ENCODE measurements around the gene MYH7.

MYH7 gene

GRCh38 chr14:23447361-23448350 lies 12.2 kb upstream of the MYH7 start:
- DNase-seq: no peak

- no peak for DNase-seq
These were observed 10.9 kb upstream of the MYH7 start for GRCh38 chr14:23446291-23446851.

DNA sequence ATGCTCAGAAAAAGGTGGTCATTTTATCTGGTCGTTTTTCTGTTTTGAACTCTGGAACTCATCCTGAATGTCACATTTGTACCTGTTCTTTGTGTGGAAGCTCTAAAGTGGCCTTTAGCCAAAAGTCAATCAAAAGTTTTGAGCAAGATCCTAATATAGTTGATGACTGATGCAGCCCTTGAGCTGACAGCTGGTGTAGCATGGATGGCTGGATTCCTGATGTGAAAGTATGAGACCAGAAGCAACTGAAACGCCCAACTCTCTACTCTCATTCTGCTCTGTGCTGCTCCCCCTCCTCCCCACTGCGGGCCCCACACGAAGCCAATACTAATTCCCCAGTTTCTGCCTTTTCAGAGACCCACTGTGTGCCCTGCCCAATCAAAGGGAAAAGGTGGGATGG lies 10.3 kb upstream of the MYH7 start:
- no peak for DNase-seq

DNA sequence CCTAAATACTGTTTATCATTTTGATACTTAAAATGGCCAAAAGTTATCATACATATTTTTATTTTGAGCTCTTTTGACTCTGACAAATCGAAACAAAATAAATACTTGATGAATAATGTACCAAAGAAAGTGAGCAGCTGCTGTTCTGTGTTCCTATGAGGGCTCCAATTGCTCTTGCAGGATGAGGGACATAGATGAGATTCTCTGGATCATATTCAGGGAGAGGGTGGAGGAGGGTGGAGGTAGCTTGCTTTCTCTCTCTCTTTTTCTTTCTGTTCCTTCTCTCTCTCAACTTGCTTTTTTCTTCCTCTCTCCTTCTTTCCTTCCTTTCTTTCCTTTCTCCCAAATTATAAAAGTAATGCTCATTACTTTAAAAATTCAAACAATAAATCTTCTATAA lies 8.9 kb upstream of the MYH7 start:
- no peak for DNase-seq

DNA sequence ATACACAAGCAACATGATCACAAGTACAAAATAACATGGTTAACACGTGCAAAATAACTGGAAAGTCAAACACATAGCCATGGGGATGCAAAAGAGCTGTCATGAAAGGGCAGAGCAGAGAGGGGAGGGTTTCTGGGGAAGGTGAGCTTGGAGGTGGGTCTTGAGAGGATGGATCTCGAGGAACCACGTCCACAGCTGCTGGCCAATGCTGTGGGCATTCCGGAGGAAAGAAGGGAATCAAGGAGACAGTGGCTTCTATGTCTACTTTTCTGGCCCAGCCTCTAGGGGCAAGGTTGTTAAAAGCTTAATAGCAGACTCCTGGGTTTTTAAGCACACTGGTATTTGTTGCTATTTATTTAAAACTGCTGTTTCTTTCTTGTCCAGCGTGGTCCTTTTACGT lies 8.4 kb upstream of the MYH7 start:
- no peak for DNase-seq

- DNase-seq: no peak
These were observed 8.0 kb upstream of the MYH7 start for GRCh38 chr14:23443411-23443812.

DNA sequence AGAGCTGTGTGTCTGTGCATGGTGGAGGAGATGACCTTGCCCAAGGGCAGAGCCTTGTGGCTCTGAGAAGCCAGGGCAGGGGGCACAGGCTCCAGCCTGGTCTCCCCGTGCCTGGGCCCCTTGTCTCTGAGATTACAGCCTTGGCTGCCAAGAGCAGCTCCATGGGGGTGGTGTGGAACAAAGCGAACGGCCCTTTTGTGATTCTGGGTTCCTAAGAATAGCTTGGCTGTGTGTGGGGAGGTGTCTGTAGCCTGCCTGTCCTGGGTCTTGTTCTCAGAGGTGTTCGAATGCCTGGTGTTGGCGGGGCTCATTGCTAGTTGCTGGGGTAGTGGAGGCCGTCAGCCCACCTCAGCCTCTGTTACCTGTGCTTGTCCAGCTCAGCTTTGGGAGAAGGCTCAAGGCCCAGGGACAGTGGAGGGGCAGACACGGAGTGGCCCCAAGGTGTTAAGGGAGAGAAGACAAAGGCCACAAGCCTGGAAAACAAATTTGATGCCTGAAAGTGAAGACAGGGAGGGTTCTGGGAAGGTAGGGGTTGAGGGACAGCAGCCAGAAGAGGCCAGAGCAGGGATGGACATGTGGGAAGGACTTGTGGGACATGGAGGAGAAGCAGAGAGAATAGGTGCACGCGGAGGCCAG lies 7.4 kb upstream of the MYH7 start:
- DNase-seq: no peak

- no peak for DNase-seq
These were observed 5.6 kb upstream of the MYH7 start for GRCh38 chr14:23441076-23441475.

DNA sequence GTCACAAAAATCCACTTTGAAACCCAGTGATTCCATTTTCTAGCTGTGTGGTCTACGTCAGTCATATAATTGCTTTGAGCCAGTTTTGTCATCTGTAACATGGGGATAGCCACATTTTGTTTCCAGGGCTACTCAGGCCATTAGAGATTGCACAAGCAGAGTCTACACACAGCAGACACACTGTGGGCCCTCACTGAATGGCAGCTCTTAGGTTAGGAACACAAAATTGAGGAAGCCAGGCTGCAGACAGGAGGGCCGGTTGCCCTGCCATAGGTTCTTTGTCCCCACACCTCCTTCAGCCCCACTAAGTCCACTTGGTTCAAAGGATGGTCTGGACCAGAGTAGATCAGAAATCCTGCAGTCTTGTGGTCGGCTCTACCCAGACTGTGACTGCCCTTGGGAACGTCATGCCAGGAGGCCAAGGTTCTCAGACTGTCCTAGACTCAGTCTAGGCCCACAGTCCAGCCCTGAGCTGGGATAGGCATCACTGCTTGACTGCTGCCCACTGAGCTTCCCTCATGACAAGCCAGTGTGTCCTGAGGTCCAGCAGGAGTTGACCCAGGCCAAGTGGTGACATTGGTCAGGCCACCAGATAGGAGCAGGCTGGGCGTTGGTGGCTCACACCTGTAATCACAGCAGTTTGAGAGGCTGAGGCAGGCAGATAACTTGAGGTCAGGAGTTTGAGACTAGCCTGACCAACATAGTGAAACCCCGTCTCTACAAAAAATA lies 3.8 kb upstream of the MYH7 start:
- DNase-seq: no peak

DNA sequence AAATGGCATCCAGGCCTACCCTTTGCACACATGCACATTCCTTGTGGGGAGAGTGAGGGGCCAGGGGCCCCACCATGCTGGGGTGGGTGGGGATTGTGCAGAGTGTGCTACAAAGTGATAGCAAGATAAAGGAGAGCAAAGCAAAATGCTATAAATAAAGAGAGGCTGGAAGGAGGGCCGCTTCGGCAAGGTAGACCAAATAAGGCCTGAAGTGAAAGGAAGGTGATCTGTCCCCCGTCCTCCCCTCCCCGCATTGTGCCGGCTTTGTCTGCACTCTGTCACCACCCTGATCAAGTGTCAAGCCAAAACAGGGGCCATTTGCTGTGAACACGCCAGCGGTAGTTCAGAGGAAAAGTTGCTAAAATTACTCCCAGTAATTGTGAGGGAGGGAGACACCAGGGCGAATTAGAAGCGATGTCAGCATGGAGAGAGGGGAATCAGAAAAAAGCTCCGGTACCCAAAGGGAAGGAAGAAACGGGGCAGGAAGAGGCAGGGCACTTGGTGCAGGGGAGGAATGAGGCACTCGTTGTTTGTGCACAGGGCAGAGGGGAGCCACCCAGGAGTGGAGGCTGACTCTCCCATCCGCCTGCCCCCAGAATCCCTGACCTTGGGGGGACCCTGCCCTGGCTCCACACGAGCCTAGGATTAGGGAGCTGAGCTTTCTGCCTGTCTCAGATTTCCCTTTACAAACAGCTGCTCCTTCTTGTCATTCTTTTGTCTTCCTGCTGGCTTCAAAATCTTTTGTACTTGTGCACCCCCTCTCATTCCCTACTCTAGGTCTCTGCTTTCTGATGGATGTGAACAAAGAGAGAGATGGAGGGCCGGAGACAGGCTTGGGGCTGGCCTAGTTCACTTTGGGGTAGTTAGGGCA lies 2.9 kb upstream of the MYH7 start:
- DNase-seq: no peak

- DNase-seq: no peak
These were observed 2.0 kb upstream of the MYH7 start for GRCh38 chr14:23437133-23438100.

DNA sequence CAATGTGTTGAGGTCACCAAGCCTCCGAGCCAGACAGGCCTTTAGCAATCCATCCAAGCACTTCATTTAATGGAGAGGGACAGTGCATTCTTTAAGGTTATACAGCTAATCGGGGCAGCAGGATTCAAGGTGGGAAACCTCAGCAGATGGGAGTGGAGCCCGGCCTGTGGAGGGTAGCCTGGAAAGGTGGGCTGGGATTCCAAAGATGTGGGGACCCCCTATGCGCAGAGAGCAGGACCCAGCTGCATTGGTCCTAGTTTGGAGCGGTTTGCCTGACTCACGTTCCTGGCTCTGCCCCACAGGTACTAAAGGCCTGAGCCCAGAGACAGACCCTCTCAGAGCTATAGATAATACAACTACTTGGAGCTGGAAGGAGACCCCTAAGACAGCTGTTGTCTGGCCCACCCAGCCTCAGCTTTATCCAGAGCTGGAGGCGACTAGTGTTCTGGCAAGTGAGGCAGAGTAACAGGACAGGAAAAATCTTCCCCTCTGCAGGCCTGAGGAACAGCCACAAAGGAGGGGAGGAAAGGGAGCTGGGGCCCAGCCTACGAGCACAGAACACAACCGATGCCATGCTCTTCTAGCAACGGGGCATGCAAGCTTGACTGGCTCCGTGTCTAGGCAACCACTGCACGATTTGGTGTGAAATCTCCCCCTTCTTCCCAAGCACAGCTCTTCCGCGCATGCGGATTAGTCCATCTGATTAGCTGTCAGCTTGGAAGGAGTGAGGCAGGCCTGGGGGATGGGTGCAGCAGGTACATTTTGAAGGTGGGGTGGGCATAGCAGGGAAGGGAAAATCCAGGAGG lies 1.1 kb upstream of the MYH7 start:
- DNase-seq: no peak

- DNase-seq: no peak
These were observed 805 bp downstream of the MYH7 start for GRCh38 chr14:23434488-23435222.

GRCh38 chr14:23433457-23433856 lies 2.0 kb downstream of the MYH7 start:
- no peak for DNase-seq

- no peak for DNase-seq
These were observed 2.5 kb downstream of the MYH7 start for GRCh38 chr14:23432946-23433345.

- no peak for DNase-seq
These were observed 3.1 kb downstream of the MYH7 start for GRCh38 chr14:23432102-23432925.

- no peak for DNase-seq
These were observed 4.0 kb downstream of the MYH7 start for GRCh38 chr14:23431486-23431885.

DNA sequence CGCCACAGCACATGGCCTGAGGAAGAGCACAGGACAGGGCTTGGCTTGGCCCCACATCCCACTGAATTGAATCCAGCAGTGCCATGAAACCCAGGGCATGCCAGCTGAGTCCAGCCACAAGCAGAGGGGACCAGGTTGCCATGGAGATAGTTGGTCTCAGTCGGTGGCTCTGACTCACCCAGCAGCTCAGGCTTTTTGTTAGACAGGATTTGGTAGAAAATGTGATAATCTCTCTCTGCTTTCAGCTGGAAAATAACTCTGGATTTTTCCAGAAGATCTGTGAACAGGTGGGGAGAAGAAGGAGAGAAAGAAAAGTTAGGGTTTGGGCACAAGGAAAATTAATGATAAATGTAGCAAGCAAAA lies 4.8 kb downstream of the MYH7 start:
- DNase-seq: no peak

Data from NCI-H1048 (cell line).